GM18519 (cell line): Measurements from ENCODE around the gene ZPLD1.

Experiments
- ATAC-seq: cut with Tn5 transposase; IDR thresholded peaks from one replicate; pipeline ENCODE4 v1.9.1; 2021; ENCODE audit warnings: mild to moderate bottlenecking, moderate library complexity; ENCODE audit not compliant: unreplicated experiment, low FRiP score

Gene ZPLD1

DNA sequence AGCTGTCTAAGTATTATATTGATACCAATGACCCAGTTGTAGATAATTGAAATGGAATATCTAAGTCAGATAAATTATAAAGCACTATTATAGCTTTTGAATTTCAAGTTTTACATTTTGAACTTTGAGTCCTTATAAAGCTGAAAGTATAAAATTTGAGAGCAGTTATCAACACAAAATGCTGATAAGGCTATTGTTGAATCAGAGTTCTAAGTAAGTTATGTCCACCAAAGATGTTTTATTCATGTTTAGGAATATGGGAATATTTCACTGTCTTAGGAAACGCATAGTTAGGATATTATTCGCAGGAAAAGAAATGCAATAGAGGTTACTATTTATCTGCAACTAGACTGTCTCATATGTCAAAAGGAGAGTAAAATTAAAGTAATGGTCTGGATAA, 29.4 kb downstream of the ZPLD1 start:
- no peak for ATAC-seq

- ATAC-seq = no peak
Measured at GRCh38 chr3:102466001-102466400, 31.2 kb downstream of the ZPLD1 start.

GRCh38 chr3:102470066-102470465, 35.3 kb downstream of the ZPLD1 start:
- ATAC-seq = no peak

DNA sequence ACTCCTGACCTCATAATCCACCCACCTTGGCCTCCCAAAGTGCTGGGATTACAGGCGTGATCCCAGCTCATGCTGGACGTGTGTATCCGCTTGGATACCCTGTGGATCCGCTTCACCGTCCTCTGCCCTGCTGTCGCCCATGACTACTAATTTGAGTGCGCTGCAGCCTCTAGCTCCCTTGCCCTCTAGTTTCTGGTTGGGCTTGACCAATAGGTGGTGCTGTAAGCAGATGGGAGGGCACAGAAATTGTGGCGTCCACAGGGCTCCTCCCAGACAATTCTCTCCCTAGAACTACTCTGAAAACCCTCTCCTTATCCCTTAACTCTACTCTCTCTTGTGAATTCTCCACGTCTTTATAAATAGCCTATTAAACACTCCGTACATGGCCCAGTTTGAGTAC, 36.2 kb downstream of the ZPLD1 start:
- no peak for ATAC-seq

- ATAC-seq = no peak
Measured at GRCh38 chr3:102471491-102471890, 36.7 kb downstream of the ZPLD1 start.

- ATAC-seq = no peak
Measured at GRCh38 chr3:102473648-102474047, 38.8 kb downstream of the ZPLD1 start.

DNA sequence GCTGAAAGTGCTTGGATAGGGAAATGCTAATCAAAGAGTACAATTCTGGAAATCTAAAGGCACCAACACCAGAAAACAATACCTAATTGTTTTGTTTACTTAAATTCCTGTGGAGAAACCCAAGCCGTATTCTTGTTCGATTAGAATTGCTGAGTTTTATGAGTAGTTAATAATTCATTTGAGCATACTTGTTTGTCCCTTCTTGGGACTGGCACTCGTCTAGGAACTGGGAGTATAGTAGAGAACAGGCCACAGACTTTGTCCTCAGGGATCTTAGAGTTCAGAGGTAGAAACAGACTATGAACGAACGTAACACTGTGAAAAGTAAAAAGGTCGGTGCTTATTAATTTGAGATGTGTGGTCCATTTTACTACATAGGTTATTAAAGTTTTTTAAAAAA, 39.4 kb downstream of the ZPLD1 start:
- no peak for ATAC-seq

DNA sequence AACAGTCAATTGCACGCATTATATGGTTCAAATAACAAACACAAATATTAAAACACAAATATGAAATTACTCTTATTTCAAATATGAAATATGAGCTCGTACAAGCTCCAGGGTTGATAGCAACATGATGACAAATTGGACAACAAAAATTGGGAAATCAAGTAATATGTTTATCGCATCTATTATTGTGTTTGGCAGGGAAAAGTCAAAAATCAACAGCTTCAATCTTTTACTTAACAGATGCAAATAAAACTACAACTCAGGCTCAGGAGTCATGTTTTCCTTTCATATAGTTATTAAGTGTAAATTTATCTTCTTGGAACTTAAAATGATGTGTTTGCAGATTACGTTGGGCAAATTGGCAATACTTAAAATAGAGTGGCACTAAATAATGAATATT, 41.4 kb downstream of the ZPLD1 start:
- ATAC-seq = no peak

- no peak for ATAC-seq
Measured at GRCh38 chr3:102478160-102478559, 43.3 kb downstream of the ZPLD1 start.

- ATAC-seq = no peak
Measured at GRCh38 chr3:102480139-102480538, 45.3 kb downstream of the ZPLD1 start.

- ATAC-seq = no peak
Measured at GRCh38 chr3:102481050-102481449, 46.2 kb downstream of the ZPLD1 start.

DNA sequence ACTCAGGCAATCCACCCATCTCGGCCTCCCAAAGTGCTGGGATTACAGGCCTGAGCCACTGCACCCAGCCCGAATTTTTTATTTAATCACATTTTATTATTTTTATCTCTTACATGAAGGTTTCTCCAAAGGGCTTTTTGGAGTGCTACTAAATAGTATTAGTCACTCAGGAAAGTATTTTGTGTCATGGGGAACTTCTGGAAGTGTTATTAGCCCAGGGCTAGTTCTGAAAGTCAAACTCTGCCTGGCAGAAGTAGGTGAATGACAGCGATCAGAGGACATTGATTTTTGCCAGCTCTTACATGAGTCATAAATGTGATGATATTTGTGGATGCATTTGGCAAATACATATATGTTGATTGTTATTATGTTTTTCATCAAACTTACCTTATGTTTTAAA, 48.7 kb downstream of the ZPLD1 start:
- ATAC-seq = no peak

DNA sequence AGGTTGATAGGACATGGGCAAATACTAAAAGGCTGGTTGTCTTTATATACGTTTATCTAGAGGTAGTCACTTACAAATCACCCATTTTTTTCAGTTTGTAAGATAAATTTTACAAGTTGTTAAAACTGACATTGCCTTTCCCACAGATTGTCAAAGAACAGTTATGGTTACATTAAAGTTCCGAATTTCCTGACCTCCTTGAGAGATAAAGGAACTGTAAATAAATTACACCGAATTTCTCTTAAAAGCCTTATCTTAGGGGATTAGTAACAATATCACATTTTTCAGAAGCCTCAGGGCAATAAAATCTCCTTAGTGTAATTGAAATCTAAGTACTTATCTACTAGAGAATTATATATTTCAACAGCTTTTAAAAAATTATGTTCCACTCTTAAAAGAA, 49.5 kb downstream of the ZPLD1 start:
- no peak for ATAC-seq

GRCh38 chr3:102485701-102486100, 50.9 kb downstream of the ZPLD1 start:
- no peak for ATAC-seq

DNA sequence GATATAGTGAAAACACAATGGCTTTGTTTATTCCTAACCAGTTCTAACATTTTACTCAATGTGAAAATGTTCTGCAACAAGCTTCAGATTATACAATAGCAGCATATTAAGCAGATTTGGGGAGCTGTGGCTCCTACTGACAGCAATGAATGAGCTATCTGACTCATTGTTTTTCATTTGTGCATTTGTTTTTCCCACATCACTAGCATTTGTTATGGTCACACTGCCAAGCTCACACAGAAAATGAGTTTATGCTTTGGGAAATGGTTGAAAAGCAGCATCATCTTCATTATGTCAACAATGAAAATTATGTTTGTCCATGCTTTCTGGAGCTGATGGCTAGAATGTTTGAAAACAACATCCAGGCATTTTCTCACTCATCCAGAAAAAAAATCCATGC, 53.5 kb downstream of the ZPLD1 start:
- no peak for ATAC-seq

- no peak for ATAC-seq
Measured at GRCh38 chr3:102492300-102492699, 57.5 kb downstream of the ZPLD1 start.

- ATAC-seq = no peak
Measured at GRCh38 chr3:102497571-102497970, 62.8 kb downstream of the ZPLD1 start.

GRCh38 chr3:102505542-102505941, 70.7 kb downstream of the ZPLD1 start:
- no peak for ATAC-seq

DNA sequence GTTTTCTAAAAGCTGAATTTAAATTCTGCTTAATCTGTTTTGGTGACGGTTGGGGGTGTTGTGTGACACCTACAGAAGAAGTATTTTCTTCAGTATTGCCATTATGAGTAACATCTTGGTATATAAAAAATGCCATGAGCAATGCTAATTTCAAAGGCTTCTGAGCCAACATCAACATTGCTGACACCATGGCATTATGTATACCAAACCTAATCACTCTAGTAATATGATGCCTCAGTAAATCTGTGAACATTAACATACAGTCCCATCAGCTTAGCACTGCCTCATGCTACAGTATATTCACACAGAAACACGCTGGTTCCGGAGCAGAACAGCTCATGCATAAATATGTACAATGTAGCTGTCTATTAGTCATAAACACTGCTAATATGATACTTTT, 75.8 kb downstream of the ZPLD1 start:
- no peak for ATAC-seq

- no peak for ATAC-seq
Measured at GRCh38 chr3:102511168-102511567, 76.4 kb downstream of the ZPLD1 start.

DNA sequence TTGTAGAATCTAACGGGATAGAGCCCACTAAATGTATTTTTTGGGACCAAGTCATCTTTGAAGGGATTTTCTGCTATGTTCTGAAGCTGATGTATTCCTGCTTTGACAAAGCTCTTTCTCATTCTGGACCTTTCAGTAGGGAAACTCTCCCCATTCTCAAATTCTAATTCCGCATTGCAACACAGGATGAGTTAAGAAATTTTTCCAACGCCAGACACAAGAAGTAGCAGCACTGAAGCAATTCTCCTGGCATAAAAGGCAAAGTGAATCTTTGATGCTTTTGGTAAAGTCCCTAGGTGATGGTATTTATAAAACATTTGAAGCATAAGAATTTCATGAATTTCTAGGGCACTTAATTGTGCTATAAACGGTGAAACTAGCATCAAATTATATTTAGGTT, 76.8 kb downstream of the ZPLD1 start:
- ATAC-seq = no peak

DNA sequence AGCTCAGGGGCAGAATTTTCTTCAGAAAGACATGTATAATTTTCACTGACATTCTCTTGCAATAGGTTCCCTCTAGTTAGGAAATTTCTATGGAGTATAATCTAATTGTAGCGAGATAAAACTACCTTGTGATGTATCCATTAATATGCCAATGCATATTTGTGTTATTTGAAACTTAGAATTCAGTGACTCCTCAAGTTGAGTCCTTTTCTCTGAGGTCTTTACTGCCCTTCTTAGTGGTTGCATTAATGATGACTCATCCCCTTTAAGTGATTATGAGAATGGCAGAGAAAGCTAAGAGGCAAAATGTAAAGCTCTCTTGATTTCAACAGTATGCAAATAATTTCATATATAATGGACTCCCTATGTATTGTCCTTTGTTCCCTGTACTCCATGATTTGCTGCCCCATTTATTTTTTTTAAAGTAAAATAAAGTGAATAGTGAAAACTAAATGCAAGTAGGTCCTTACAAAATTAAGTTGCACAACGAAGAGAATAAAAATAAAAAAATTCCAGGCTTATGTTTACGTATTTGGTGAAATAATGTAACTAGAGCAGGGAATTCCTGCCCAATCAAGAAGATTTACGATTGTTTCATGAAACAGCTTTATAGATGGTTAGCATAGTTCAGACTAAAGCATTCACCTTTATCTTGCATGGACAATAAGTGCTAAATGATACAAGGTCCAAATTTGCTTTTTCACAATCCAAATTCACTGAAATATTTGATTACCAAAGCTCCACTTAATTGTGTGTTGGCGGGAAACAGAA, 78.1 kb downstream of the ZPLD1 start:
- ATAC-seq = no peak

GRCh38 chr3:102514241-102514640, 79.4 kb downstream of the ZPLD1 start:
- no peak for ATAC-seq
